ENCODE data around the gene MEGF11.
A peak's percentile ranks its signal among the peaks of the same experiment; 100 is the strongest.

Gene MEGF11

DNA sequence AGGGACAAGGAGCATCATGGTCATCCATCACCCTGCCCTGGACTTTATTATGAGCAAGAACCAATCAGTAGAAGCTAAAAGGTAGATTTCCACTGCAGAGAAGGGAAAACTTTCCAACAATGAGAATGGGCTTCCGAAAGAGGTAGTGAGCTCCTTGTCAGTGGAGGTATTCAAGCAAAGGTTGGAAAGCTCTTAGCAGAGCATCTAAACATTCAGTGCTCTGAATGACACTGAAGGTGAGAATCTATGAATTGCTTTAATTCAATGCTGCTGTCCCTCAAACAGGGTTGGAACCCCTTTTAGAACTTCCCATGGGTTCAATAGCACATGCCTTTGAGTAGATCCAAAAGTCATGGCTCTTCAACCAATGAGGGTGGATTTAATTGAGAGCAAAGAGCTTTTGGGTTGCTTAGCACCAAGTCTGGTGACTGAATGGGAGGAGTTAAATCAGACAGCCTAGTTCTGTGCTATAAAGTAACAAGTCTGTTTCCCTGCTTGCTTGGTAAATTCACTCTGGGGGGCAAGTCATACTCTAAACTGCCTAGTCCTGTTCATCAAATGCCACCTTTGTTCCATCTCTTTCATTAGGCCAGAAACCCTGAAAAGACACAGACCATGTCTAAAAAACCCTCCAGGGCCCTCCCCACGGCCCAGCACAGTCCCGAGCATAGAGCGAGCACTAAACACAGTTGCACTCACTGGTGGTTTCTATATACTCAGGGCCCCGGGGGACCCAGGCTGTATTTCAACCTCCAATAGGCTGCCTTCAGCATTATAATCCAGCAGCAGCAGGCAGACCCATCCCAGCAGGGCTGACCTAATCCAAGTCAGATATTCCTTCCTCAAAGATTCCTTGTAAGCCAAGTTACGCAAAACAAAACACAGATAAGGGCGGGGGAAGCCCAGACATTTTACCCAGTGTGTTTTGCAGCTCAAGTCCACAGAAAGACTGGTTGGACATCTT is 161.2 kb downstream of the MEGF11 start:
- H3K4me1 ChIP-seq (ENCODE audit: low read length): no peaks in the 10 kb centered on the region
- no peaks in the 10 kb centered on the region for H4K20me1 ChIP-seq (ENCODE audit: insufficient read depth, low read length)
- TF ChIP-seq, protein P1, sequence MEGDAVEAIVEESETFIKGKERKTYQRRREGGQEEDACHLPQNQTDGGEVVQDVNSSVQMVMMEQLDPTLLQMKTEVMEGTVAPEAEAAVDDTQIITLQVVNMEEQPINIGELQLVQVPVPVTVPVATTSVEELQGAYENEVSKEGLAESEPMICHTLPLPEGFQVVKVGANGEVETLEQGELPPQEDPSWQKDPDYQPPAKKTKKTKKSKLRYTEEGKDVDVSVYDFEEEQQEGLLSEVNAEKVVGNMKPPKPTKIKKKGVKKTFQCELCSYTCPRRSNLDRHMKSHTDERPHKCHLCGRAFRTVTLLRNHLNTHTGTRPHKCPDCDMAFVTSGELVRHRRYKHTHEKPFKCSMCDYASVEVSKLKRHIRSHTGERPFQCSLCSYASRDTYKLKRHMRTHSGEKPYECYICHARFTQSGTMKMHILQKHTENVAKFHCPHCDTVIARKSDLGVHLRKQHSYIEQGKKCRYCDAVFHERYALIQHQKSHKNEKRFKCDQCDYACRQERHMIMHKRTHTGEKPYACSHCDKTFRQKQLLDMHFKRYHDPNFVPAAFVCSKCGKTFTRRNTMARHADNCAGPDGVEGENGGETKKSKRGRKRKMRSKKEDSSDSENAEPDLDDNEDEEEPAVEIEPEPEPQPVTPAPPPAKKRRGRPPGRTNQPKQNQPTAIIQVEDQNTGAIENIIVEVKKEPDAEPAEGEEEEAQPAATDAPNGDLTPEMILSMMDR (IDR thresholded peaks at IDR 0.05; ENCODE audit: low read depth, low read length): no peak
- no peak for TF ChIP-seq EZH2phosphoT487 (IDR thresholded peaks at IDR 0.05; ENCODE audit: low read depth)
- H3K4me2 ChIP-seq (ENCODE audit: low read length): no peak overlapping the region
- H3K27ac ChIP-seq (ENCODE audit: low read length): no peak overlapping the region
- no peaks in the 10 kb centered on the region for H3K79me2 ChIP-seq (ENCODE audit: low read length)
- no peak overlapping the region for H3K4me3 ChIP-seq (ENCODE audit: low read length)
- H2AFZ ChIP-seq (ENCODE audit: low read depth, low read length): no peak overlapping the region
- no peaks in the 10 kb centered on the region for H3K36me3 ChIP-seq (replicated peaks; ENCODE audit: low read depth, low read length)
- H3K9me3 ChIP-seq (ENCODE audit: insufficient read depth, low read length): no peaks in the 10 kb centered on the region
- peaks cover 59% of the 10 kb centered on the region for H3K27me3 ChIP-seq (ENCODE audit: low read depth, low read length)
- H3K9ac ChIP-seq (ENCODE audit: low read length): no peak overlapping the region

DNA sequence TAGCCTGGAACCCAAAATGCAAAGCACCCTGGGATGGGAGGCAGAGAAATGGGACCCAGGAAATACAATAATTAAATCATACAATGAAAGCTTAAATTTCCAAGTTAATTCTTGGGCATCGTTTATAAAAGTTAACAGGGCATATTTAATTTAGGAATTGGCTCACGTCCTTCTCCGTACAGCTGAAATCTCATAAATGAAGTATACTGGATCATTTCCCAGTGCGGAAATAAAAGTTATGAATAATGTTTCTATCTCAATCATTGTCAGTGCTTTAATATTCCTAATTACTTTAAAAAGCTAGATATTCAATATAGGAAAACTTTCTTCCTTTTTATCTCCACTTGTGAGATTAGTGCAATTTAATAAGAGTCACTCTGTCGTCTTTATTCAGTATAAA is 164.0 kb downstream of the MEGF11 start:
- Histone ChIP-seq H3K9me3 (ENCODE audit: insufficient read depth, low read length) (no peaks in the 10 kb centered on the region), H3K9ac (ENCODE audit: low read length) (no peak overlapping the region)

DNA sequence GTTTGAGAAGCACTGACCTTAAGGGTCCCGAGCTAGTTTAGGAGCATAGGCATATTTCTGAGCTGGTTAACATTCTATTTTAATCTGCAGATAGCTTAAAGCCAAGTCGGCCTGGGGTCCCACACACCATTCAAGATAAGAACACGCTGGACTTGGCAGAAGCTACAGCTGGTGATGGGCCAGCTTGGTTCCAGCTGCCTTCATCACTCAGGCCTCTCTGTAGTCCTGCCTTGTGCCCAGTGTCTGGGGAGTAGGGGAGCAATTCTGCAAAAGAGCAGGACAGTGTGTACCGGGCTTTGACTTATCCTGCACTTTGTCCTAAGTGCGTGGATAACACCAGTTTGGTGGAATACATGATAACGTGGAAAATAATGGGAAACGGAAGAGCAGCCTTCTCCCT is 164.5 kb downstream of the MEGF11 start:
- Histone ChIP-seq H3K27me3 (ENCODE audit: low read depth, low read length) (peaks cover 45% of the 10 kb centered on the region), H3K79me2 (ENCODE audit: low read length) (no peaks in the 10 kb centered on the region), H2AFZ (ENCODE audit: low read depth, low read length) (no peak overlapping the region), H3K36me3 (replicated peaks; ENCODE audit: low read depth, low read length) (no peaks in the 10 kb centered on the region), H3K9me3 (ENCODE audit: insufficient read depth, low read length) (no peaks in the 10 kb centered on the region), H3K9ac (ENCODE audit: low read length) (no peak overlapping the region), H4K20me1 (ENCODE audit: insufficient read depth, low read length) (no peaks in the 10 kb centered on the region), H3K4me1 (ENCODE audit: low read length) (no peaks in the 10 kb centered on the region), H3K4me3 (ENCODE audit: low read length) (no peak overlapping the region), H3K27ac (ENCODE audit: low read length) (no peak overlapping the region), H3K4me2 (ENCODE audit: low read length) (no peak overlapping the region)
- no peak for TF ChIP-seq EZH2phosphoT487 (IDR thresholded peaks at IDR 0.05; ENCODE audit: low read depth)
- TF ChIP-seq, protein P1 (IDR thresholded peaks at IDR 0.05; ENCODE audit: low read depth, low read length): no peak

More for the DNA sequence above, 164.0 kb downstream of the MEGF11 start:
- Histone ChIP-seq H2AFZ (ENCODE audit: low read depth, low read length) (no peak overlapping the region), H4K20me1 (ENCODE audit: insufficient read depth, low read length) (no peaks in the 10 kb centered on the region), H3K79me2 (ENCODE audit: low read length) (no peaks in the 10 kb centered on the region), H3K27ac (ENCODE audit: low read length) (no peak overlapping the region), H3K4me3 (ENCODE audit: low read length) (no peak overlapping the region), H3K27me3 (ENCODE audit: low read depth, low read length) (peaks cover 46% of the 10 kb centered on the region), H3K36me3 (replicated peaks; ENCODE audit: low read depth, low read length) (no peaks in the 10 kb centered on the region), H3K4me2 (ENCODE audit: low read length) (no peak overlapping the region), H3K4me1 (ENCODE audit: low read length) (no peaks in the 10 kb centered on the region)
- no peak for TF ChIP-seq EZH2phosphoT487 (IDR thresholded peaks at IDR 0.05; ENCODE audit: low read depth)
- TF ChIP-seq, protein P1 (IDR thresholded peaks at IDR 0.05; ENCODE audit: low read depth, low read length): no peak

DNA sequence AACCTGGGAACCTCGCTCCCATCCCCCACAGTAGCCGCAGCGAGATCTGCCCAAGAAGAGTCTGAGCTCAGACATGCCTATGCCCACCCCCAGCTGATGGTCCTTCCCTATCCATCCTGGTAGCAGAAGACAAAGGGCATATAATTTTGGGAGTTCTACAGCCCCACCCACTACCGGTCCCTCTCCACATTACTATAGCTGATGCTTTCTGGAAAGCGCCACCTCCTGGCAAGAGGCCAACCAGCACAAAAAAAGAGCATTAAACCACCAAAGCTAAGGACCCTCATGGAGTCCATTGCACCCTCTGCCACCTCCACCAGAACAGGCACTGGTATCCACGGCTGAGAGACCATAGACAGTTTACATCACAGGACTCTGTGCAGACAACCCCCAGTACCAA is 168.4 kb downstream of the MEGF11 start:
- Histone ChIP-seq H3K4me3 (ENCODE audit: low read length) (no peak overlapping the region), H3K36me3 (replicated peaks; ENCODE audit: low read depth, low read length) (no peaks in the 10 kb centered on the region), H3K9ac (ENCODE audit: low read length) (no peak overlapping the region), H3K79me2 (ENCODE audit: low read length) (no peaks in the 10 kb centered on the region), H3K9me3 (ENCODE audit: insufficient read depth, low read length) (no peaks in the 10 kb centered on the region), H2AFZ (ENCODE audit: low read depth, low read length) (no peak overlapping the region), H4K20me1 (ENCODE audit: insufficient read depth, low read length) (no peaks in the 10 kb centered on the region), H3K4me1 (ENCODE audit: low read length) (no peaks in the 10 kb centered on the region), H3K4me2 (ENCODE audit: low read length) (no peak overlapping the region), H3K27me3 (ENCODE audit: low read depth, low read length) (peaks cover 36% of the 10 kb centered on the region), H3K27ac (ENCODE audit: low read length) (no peak overlapping the region)
- TF ChIP-seq, protein P1 (IDR thresholded peaks at IDR 0.05; ENCODE audit: low read depth, low read length): peak; percentile 46
- TF ChIP-seq EZH2phosphoT487 (IDR thresholded peaks at IDR 0.05; ENCODE audit: low read depth): no peak

All from OCI-LY3 (cell line).